ENCODE measurements around the gene CD3E.

Gene CD3E

GRCh38 chr11:118290923-118291322 lies 13.6 kb upstream of the CD3E start:
- no peaks in the 10 kb centered on the region for H3K27me3 ChIP-seq (ENCODE audit: low read length)
- H3F3A ChIP-seq (ENCODE audit: insufficient read depth): no peaks in the 10 kb centered on the region
- H3K4me3 ChIP-seq (ENCODE audit: insufficient read depth, low read length, poor library complexity, severe bottlenecking): no peak overlapping the region
- no peak overlapping the region for H3K4me2 ChIP-seq (ENCODE audit: low read depth, low read length, poor library complexity, severe bottlenecking)
- H4K20me1 ChIP-seq (ENCODE audit: low read depth, low read length): no peaks in the 10 kb centered on the region
- H3K9me2 ChIP-seq (replicated peaks; ENCODE audit: insufficient read depth, low read length): no peaks in the 10 kb centered on the region
- H3K9me3 ChIP-seq (ENCODE audit: insufficient read depth, low read length): no peaks in the 10 kb centered on the region
- no peaks in the 10 kb centered on the region for H3K36me3 ChIP-seq (ENCODE audit: low read length)
- no peak overlapping the region for H3K9ac ChIP-seq (ENCODE audit: low read length)
- no peaks in the 10 kb centered on the region for H3K79me2 ChIP-seq (ENCODE audit: insufficient read depth, low read length)
- H3K27ac ChIP-seq (ENCODE audit: low read depth, low read length): no peak overlapping the region
- TF ChIP-seq EZH2phosphoT487 (conservative IDR thresholded peaks at IDR 0.05; ENCODE audit: low read length) (no peak), CTCF (IDR thresholded peaks at IDR 0.05; ENCODE audit: insufficient read depth, low read length, poor library complexity, severe bottlenecking) (no peak)
- no peak overlapping the region for H2AFZ ChIP-seq (ENCODE audit: low read depth, low read length, severe bottlenecking)

- Histone ChIP-seq H3K4me3 (ENCODE audit: insufficient read depth, low read length, poor library complexity, severe bottlenecking) (no peak overlapping the region), H3K9me3 (ENCODE audit: insufficient read depth, low read length) (no peaks in the 10 kb centered on the region), H3K9me2 (replicated peaks; ENCODE audit: insufficient read depth, low read length) (no peaks in the 10 kb centered on the region), H3K27ac (ENCODE audit: low read depth, low read length) (no peak overlapping the region), H3K79me2 (ENCODE audit: insufficient read depth, low read length) (no peaks in the 10 kb centered on the region), H3K9ac (ENCODE audit: low read length) (no peak overlapping the region), H4K20me1 (ENCODE audit: low read depth, low read length) (no peaks in the 10 kb centered on the region), H3K36me3 (ENCODE audit: low read length) (no peaks in the 10 kb centered on the region), H3K27me3 (ENCODE audit: low read length) (no peaks in the 10 kb centered on the region), H3F3A (ENCODE audit: insufficient read depth) (no peaks in the 10 kb centered on the region), H3K4me2 (ENCODE audit: low read depth, low read length, poor library complexity, severe bottlenecking) (no peak overlapping the region), H2AFZ (ENCODE audit: low read depth, low read length, severe bottlenecking) (no peak overlapping the region)
- no peak for TF ChIP-seq CTCF (IDR thresholded peaks at IDR 0.05; ENCODE audit: insufficient read depth, low read length, poor library complexity, severe bottlenecking)
- no peak for TF ChIP-seq EZH2phosphoT487 (conservative IDR thresholded peaks at IDR 0.05; ENCODE audit: low read length)
These were observed 12.9 kb upstream of the CD3E start for GRCh38 chr11:118291477-118292135.

- Histone ChIP-seq H3K9ac (ENCODE audit: low read length) (no peak overlapping the region), H3K79me2 (ENCODE audit: insufficient read depth, low read length) (no peaks in the 10 kb centered on the region), H3K27ac (ENCODE audit: low read depth, low read length) (no peak overlapping the region), H3F3A (ENCODE audit: insufficient read depth) (no peaks in the 10 kb centered on the region), H3K9me2 (replicated peaks; ENCODE audit: insufficient read depth, low read length) (no peaks in the 10 kb centered on the region), H2AFZ (ENCODE audit: low read depth, low read length, severe bottlenecking) (no peak overlapping the region), H3K4me3 (ENCODE audit: insufficient read depth, low read length, poor library complexity, severe bottlenecking) (no peak overlapping the region), H3K36me3 (ENCODE audit: low read length) (no peaks in the 10 kb centered on the region), H3K4me2 (ENCODE audit: low read depth, low read length, poor library complexity, severe bottlenecking) (no peak overlapping the region), H4K20me1 (ENCODE audit: low read depth, low read length) (no peaks in the 10 kb centered on the region), H3K27me3 (ENCODE audit: low read length) (no peaks in the 10 kb centered on the region), H3K9me3 (ENCODE audit: insufficient read depth, low read length) (no peaks in the 10 kb centered on the region)
- TF ChIP-seq EZH2phosphoT487 (conservative IDR thresholded peaks at IDR 0.05; ENCODE audit: low read length): no peak
- no peak for TF ChIP-seq CTCF (IDR thresholded peaks at IDR 0.05; ENCODE audit: insufficient read depth, low read length, poor library complexity, severe bottlenecking)
These were observed 10.5 kb upstream of the CD3E start for GRCh38 chr11:118294053-118294452.
